NB4 (cell line): ENCODE data around the gene IL16.

Experiments
- DNase-seq: peaks from one replicate; pipeline ENCODE4 v3.0.0; 2010; ENCODE audit warnings: low read depth
- H3K4me3 ChIP-seq: one replicate; pipeline ENCODE4 v1.5.1; 2011; ENCODE audit warnings: mild to moderate bottlenecking, low read depth, low read length, moderate library complexity
- MYC ChIP-seq: IDR thresholded peaks from 2 replicates; pipeline ENCODE4 v1.6.1; 2011; ENCODE audit warnings: low read depth, low read length
- POLR2A ChIP-seq: IDR thresholded peaks from 2 replicates; pipeline ENCODE4 v1.6.1; 2011; ENCODE audit warnings: mild to moderate bottlenecking; ENCODE audit not compliant: insufficient read length; ENCODE audit errors: extremely low read depth
- TF ChIP-seq, protein P1 (sequence below): IDR thresholded peaks from 2 replicates; pipeline ENCODE4 v1.6.1; 2011; ENCODE audit warnings: low read depth, low read length
- TF ChIP-seq, protein P2 (sequence below): IDR thresholded peaks from one replicate; pipeline ENCODE4 v1.5.1; 2012; ENCODE audit warnings: low read depth, low read length

The IL16 gene

DNA sequence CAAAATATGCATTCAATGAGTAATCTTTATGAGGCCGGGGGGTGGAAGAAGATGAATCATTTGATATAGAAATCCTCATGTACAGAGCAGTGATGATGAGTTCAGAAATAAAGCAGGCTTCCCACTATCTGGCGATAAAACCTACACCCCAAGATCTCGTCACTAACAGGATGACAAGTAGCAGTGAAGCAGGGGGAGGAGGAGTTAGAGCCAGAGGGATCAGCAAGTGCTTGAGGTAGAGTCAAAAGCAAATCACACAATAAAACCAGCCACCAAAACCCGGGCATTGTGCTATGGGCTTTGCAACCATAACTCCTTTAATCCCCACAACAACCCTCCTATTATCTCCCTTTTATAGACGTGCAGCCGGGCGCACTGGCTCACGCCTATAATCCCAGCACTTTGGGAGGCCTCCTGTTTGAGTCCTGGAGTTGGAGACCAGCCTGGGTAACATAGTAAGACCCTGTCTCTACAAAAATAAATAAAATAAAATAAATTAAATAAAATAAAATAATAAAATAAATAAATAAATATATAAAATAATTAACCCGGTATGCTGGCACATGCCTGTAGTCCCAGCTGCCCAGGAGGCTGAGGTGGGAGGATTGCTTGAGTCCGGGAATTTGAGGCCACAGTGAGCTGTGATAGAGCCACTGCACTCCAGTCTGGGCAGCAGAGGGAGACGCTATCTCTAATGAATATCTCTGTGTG, 74.3 kb downstream of the IL16 start:
- TF ChIP-seq, protein P1, sequence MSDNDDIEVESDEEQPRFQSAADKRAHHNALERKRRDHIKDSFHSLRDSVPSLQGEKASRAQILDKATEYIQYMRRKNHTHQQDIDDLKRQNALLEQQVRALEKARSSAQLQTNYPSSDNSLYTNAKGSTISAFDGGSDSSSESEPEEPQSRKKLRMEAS: no peak
- no peak for TF ChIP-seq MYC
- TF ChIP-seq, protein P2, sequence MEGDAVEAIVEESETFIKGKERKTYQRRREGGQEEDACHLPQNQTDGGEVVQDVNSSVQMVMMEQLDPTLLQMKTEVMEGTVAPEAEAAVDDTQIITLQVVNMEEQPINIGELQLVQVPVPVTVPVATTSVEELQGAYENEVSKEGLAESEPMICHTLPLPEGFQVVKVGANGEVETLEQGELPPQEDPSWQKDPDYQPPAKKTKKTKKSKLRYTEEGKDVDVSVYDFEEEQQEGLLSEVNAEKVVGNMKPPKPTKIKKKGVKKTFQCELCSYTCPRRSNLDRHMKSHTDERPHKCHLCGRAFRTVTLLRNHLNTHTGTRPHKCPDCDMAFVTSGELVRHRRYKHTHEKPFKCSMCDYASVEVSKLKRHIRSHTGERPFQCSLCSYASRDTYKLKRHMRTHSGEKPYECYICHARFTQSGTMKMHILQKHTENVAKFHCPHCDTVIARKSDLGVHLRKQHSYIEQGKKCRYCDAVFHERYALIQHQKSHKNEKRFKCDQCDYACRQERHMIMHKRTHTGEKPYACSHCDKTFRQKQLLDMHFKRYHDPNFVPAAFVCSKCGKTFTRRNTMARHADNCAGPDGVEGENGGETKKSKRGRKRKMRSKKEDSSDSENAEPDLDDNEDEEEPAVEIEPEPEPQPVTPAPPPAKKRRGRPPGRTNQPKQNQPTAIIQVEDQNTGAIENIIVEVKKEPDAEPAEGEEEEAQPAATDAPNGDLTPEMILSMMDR: no peak
- TF ChIP-seq POLR2A: no peak
- H3K4me3 ChIP-seq: no peak overlapping the region
- DNase-seq: no peak

DNA sequence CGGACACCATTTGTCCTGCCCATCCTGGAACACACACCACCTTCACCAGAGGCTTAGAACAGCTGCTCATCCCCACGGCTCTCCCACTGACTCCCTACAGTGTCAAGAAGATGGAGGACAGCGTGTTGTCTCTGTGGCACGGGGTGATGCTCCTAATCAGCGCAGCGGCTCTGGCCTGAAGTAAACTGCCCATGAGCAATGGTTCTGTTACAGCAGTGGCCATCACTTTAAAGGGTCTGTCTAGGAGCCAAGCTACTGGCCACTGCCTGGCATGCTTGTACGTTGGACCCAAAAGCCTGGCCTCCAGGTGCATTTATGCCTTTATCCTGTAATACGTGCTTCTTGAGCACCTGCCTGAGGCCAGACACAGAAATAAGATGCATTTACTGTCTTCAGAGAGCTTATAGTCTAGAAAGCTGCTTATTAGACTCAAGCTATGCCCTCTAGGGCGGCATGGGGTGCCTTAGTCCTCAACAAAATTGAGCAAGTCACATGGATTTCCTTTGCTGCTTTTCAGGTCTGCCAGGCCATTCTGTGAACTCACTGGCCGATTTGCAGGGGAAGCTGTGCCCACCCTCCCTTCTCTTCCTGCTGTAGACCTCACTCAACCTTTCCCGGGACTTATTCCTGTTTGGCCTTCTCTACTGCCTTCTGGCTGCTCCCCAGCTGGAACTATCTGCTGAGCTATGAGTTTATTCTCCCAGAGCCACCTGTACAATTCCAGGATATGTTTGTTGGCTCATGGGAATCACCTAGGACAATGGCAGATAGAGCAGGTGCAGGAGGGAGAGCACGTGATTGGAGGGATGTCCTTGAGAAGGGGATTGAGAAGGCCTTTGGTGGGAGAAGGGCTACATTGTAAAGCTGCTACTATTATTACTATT, 75.3 kb downstream of the IL16 start:
- TF ChIP-seq, protein P2: no peak
- TF ChIP-seq POLR2A (no peak), MYC (no peak)
- TF ChIP-seq, protein P1: no peak
- H3K4me3 ChIP-seq: no peak overlapping the region
- DNase-seq: no peak

DNA sequence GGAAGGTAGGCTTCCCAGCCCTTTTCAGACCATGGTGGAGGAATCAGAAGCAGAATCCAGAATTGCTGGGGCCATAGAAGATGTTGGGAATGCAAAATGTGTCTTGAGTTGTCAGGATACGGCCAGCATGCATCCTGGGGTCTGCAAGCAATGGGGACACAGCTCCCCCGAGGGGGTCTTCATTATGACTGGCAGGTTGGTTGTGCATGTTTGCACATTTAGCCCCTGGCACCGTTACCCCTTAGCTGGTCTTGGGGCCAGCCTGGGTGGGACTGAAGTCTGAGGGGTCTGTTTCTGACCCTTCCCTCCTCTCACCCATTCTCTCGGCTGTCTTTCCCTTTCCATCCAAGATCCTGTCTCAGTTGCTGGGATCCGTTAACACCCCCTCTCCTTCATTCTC, 76.5 kb downstream of the IL16 start:
- H3K4me3 ChIP-seq: no peak overlapping the region
- TF ChIP-seq POLR2A (no peak), MYC (no peak)
- TF ChIP-seq, protein P2: no peak
- TF ChIP-seq, protein P1: no peak
- no peak for DNase-seq

DNA sequence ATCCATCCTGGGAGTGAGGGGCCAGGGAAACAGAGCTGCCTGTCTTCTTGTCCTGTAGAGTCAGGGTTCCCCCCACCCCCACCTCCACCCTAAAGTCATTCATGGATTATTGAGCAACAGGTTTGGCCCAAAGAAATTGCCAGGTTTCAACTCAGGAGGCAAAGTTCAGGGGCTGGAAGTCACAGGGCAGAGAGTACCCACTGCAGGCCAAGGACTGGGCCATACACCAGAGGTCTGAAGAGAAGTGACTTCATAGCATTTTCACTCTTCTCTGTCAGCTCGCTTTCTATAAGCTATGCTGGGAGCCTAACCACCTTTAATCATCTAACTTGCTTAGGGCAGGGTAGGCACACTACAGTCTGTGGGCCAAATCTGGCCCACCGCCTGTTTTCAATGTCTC, 77.2 kb downstream of the IL16 start:
- TF ChIP-seq, protein P2: no peak
- TF ChIP-seq, protein P1: no peak
- TF ChIP-seq POLR2A (no peak), MYC (no peak)
- H3K4me3 ChIP-seq: no peak overlapping the region
- no peak for DNase-seq

DNA sequence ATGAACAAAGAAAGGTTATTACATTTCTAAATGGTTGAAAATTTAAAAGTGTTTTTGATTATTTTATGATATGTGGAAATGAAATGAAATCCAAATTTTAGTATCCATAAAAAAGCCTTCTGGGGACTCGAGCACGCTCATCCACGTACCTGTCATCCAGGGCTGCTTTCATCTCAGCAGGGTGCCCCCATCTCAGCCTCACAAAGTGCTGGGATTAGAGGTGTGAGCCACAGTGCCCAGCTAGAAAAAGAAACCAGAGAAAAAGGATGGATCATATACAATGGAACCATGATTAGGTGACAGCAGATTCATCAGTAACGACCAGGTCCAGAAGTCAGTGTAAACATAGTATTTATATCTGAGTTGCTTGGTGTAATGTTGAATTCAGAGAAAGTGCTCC, 77.6 kb downstream of the IL16 start:
- TF ChIP-seq POLR2A (no peak), MYC (no peak)
- TF ChIP-seq, protein P2: no peak
- TF ChIP-seq, protein P1: no peak
- DNase-seq: no peak
- no peak overlapping the region for H3K4me3 ChIP-seq
